IMR-90 (cell line): ENCODE data around the gene PI4KA. TPM values are rescaled to one million over a fixed set of nuclear protein-coding genes. Genes with fewer than 3 reads are reported as not detected.

Experiments
- ATAC-seq: fragments of 200-7000 bp; cut with Tn5 transposase; 2 replicates; pipeline ENCODE4 v1.9.1; 2020; ENCODE audit warnings: low read depth, mild to moderate bottlenecking, moderate library complexity
- BruUV-seq: library from RNA; stranded (reverse); fragments of 400-500 nt; replicated peaks from 2 replicates; lab custom pipeline; 2021; lab: Mats Ljungman, UMichigan
- CTCF ChIA-PET: fragments of 300-600 bp; formaldehyde crosslinking; extraction: SDS; loops from one replicate; lab custom pipeline; 2021; ENCODE audit warnings: antibody characterized with exemption; lab: Yijun Ruan, JAX
- POLR2A ChIA-PET: fragments of 300-600 bp; sonication (Branson Sonifier 250); formaldehyde crosslinking; loops from one replicate; lab custom pipeline; 2022; ENCODE audit warnings: antibody characterized with exemption; ENCODE audit not compliant: unreplicated experiment; lab: Charles Lee
- DNase-seq: peaks from one replicate; pipeline ENCODE4 v3.0.0; 2013
- H2AFZ ChIP-seq: replicated peaks from 2 replicates; pipeline ENCODE3; 2013; ENCODE audit warnings: low read length, mild to moderate bottlenecking; ENCODE audit not compliant: poor library complexity
- H2AK5ac ChIP-seq: 2 replicates; pipeline ENCODE4 v1.6.1; 2013; ENCODE audit warnings: low read depth, low read length, inconsistent platforms
- H2AK9ac ChIP-seq: replicated peaks from 2 replicates; pipeline ENCODE3; 2013; ENCODE audit warnings: mild to moderate bottlenecking, low read depth, low read length, moderate library complexity; ENCODE audit not compliant: poor library complexity
- H2BK120ac ChIP-seq: 2 replicates; pipeline ENCODE4 v1.6.1; 2013; ENCODE audit warnings: low read depth, low read length, inconsistent platforms
- H2BK15ac ChIP-seq: 3 replicates; pipeline ENCODE4 v1.6.1; 2013; ENCODE audit warnings: low read depth, low read length, inconsistent platforms
- H2BK20ac ChIP-seq: 2 replicates; pipeline ENCODE4 v1.6.1; 2013; ENCODE audit warnings: low read depth, mild to moderate bottlenecking, inconsistent platforms, low read length, moderate library complexity
- H2BK5ac ChIP-seq: 2 replicates; pipeline ENCODE4 v1.6.1; 2013; ENCODE audit warnings: mild to moderate bottlenecking, low read depth, low read length, inconsistent platforms; ENCODE audit not compliant: poor library complexity, severe bottlenecking
- H3K14ac ChIP-seq: replicated peaks from 2 replicates; pipeline ENCODE4 v1.6.1; 2013; ENCODE audit warnings: low read depth, low read length, inconsistent platforms
- H3K18ac ChIP-seq: 2 replicates; pipeline ENCODE4 v1.6.1; 2013; ENCODE audit warnings: low read depth, low read length, control low read depth
- H3K23ac ChIP-seq: 2 replicates; pipeline ENCODE4 v1.6.1; 2013; ENCODE audit warnings: low read depth, low read length, inconsistent platforms
- H3K27ac ChIP-seq: 2 replicates; pipeline ENCODE4 v1.5.1; 2013; ENCODE audit warnings: mild to moderate bottlenecking, control low read depth, low read length; ENCODE audit not compliant: insufficient read depth
- H3K27me3 ChIP-seq: 2 replicates; pipeline ENCODE4 v1.6.1; 2013; ENCODE audit warnings: low read length; ENCODE audit not compliant: control insufficient read depth, insufficient read depth
- H3K36me3 ChIP-seq: 2 replicates; pipeline ENCODE4 v1.6.1; 2013; ENCODE audit warnings: low read length, mixed read lengths; ENCODE audit not compliant: control insufficient read depth, insufficient read depth
- H3K4ac ChIP-seq: 2 replicates; pipeline ENCODE4 v1.6.1; 2013; ENCODE audit warnings: low read depth, low read length, inconsistent platforms
- H3K4me1 ChIP-seq: 2 replicates; pipeline ENCODE4 v1.6.1; 2013; ENCODE audit warnings: low read length, mixed read lengths; ENCODE audit not compliant: control insufficient read depth, insufficient read depth
- H3K4me2 ChIP-seq: 2 replicates; pipeline ENCODE4 v1.6.1; 2013; ENCODE audit warnings: low read depth, mild to moderate bottlenecking, control low read depth, low read length, moderate library complexity
- H3K4me3 ChIP-seq: 2 replicates; pipeline ENCODE4 v1.5.1; 2013; ENCODE audit warnings: low read depth, mild to moderate bottlenecking, control low read depth, low read length, moderate library complexity; ENCODE audit not compliant: insufficient read depth
- H3K56ac ChIP-seq: 2 replicates; pipeline ENCODE4 v1.6.1; 2013; ENCODE audit warnings: low read length, inconsistent platforms; ENCODE audit not compliant: insufficient read depth; ENCODE audit errors: extremely low read depth
- H3K79me1 ChIP-seq, 2 experiments: 2 replicates each; pipeline ENCODE4 v1.6.1; 2013; ENCODE audit warnings: low read length in 2 of 2, inconsistent platforms in 1 of 2, low read depth in 1 of 2
- H3K9ac ChIP-seq: 2 replicates; pipeline ENCODE4 v1.6.1; 2013; ENCODE audit warnings: low read depth, low read length, control low read depth
- H3K9me1 ChIP-seq: 2 replicates; pipeline ENCODE4 v1.6.1; 2013; ENCODE audit warnings: low read length, inconsistent platforms; ENCODE audit not compliant: insufficient read depth
- H3K9me3 ChIP-seq: 2 replicates; pipeline ENCODE4 v1.6.1; 2013; ENCODE audit warnings: low read length; ENCODE audit not compliant: control insufficient read depth, insufficient read depth
- H4K20me1 ChIP-seq: 2 replicates; pipeline ENCODE4 v1.6.1; 2013; ENCODE audit warnings: low read length, inconsistent platforms; ENCODE audit not compliant: insufficient read depth
- H4K5ac ChIP-seq: 2 replicates; pipeline ENCODE4 v1.6.1; 2013; ENCODE audit warnings: mild to moderate bottlenecking, low read depth, low read length, control low read depth
- H4K8ac ChIP-seq, 2 experiments: 2 replicates each; pipeline ENCODE4 v1.6.1; 2013; ENCODE audit warnings: low read depth in 2 of 2, low read length in 2 of 2, control low read depth in 1 of 2, inconsistent platforms in 1 of 2
- H4K91ac ChIP-seq: 2 replicates; pipeline ENCODE4 v1.6.1; 2013; ENCODE audit warnings: low read depth, low read length, inconsistent platforms; ENCODE audit not compliant: insufficient read depth
- CEBPB ChIP-seq: IDR thresholded peaks from 2 replicates; pipeline ENCODE4 v1.6.1; 2012; ENCODE audit warnings: low read depth, low read length, improper control_type of control experiment
- CTCF ChIP-seq: conservative IDR thresholded peaks from 2 replicates; pipeline ENCODE4 v1.5.1; 2012; ENCODE audit warnings: mild to moderate bottlenecking, low read depth, low read length, improper control_type of control experiment
- MAFK ChIP-seq: IDR thresholded peaks from 2 replicates; pipeline ENCODE4 v1.6.1; 2012; ENCODE audit warnings: low read depth, low read length, improper control_type of control experiment
- MAZ ChIP-seq: IDR thresholded peaks from 2 replicates; pipeline ENCODE4 v1.6.1; 2012; ENCODE audit warnings: low read depth, mild to moderate bottlenecking, low read length, improper control_type of control experiment, moderate library complexity, borderline replicate concordance
- MXI1 ChIP-seq: IDR thresholded peaks from 2 replicates; pipeline ENCODE4 v1.6.1; 2012; ENCODE audit warnings: low read depth, mild to moderate bottlenecking, low read length, moderate library complexity, borderline replicate concordance
- NFE2L2 ChIP-seq: fragments of 150-350 bp; IDR thresholded peaks from 2 replicates; pipeline ENCODE4 v1.6.1; 2016; ENCODE audit warnings: low read depth, mild to moderate bottlenecking, low read length
- POLR2A ChIP-seq: IDR thresholded peaks from 2 replicates; pipeline ENCODE4 v1.6.1; 2012; ENCODE audit warnings: mild to moderate bottlenecking, low read depth, low read length
- SMC3 ChIP-seq: fragments of 150-350 bp; IDR thresholded peaks from 2 replicates; pipeline ENCODE4 v1.6.1; 2016; ENCODE audit warnings: low read depth, mild to moderate bottlenecking, antibody characterized with exemption, low read length, moderate library complexity
- USF2 ChIP-seq: fragments of 150-350 bp; IDR thresholded peaks from 2 replicates; pipeline ENCODE4 v1.6.1; 2017; ENCODE audit warnings: mild to moderate bottlenecking, antibody characterized with exemption, low read length, low read depth
- WGBS, 2 experiments: methylation state at CpG; one replicate each; pipeline versions ENCODE4 v1.1.5 to v1.1.7; 2013; ENCODE audit warnings: missing lambda C conversion rate in 2 of 2; ENCODE audit not compliant: insufficient read length in 1 of 2; ENCODE audit errors: extremely low coverage in 2 of 2; 5-methylcytosine and 5-hydroxymethylcytosine counted together
- dilution Hi-C: fragments of 300-500 bp; cut with HindIII; formaldehyde crosslinking; loops from one replicate; pipeline ENCODE4 v1.14.3; 2018; ENCODE audit warnings: low sequenced_read_pairs; ENCODE audit not compliant: unreplicated experiment
- in situ Hi-C: fragments of 300-500 bp; cut with MboI; formaldehyde crosslinking; loops from 3 replicates; pipeline ENCODE4 v1.14.3; 2019; ENCODE audit warnings: low sequenced_read_pairs, inconsistent platforms, mixed read lengths
- intact Hi-C: fragments of 100-400 bp; cut with micrococcal nuclease; formaldehyde crosslinking; loops from 2 replicates; pipeline ENCODE4 v1.10.0; 2022
- polyA plus RNA-seq, 3 experiments: library from polyadenylated mRNA; depleted of rRNA; stranded (reverse); fragments of >200 nt; gene quantifications; 2 replicates each; pipeline ENCODE4 v1.2.3, GENCODE V29; 2012; ENCODE audit warnings: low replicate concordance in 1 of 3
- total RNA-seq: library from RNA; depleted of rRNA; stranded (reverse); fragments of >200 nt; gene quantifications from 2 replicates; pipeline ENCODE4 v1.2.3, GENCODE V29; 2012

Gene PI4KA
- total and polyA plus RNA-seq, 2 of the 4 experiments (the other 2 are of a cell fraction) = 16.8 to 35.5 TPM

- TF ChIP-seq SMC3 = peak; percentile 11; the same call in 1 of the 2 replicates
Observed at GRCh38 chr22:20807315-20807752, 51.3 kb downstream of the PI4KA start (continued).

GRCh38 chr22:20805972-20806471, 52.6 kb downstream of the PI4KA start:
- peak; percentile 10 for DNase-seq
- ChIA-PET CTCF (no interaction called here), POLR2A (no interaction called here)
- Histone ChIP-seq H3K4me1 (peaks cover 7% of the 10 kb centered on the region), H2AFZ (peak overlapping the region; percentile 54), H3K14ac (peak overlapping the region; percentile 96; the same call in 1 of the 2 replicates), H4K5ac (no peak overlapping the region; the same call in 1 of the 2 replicates), H3K27me3 (no peaks in the 10 kb centered on the region), H4K91ac (peak overlapping the region; percentile 79), H2BK15ac (peak overlapping the region; percentile 97; the same call in 1 of the 3 replicates), H3K4me2 (no peak overlapping the region), H3K18ac (0 out of 2 replicates have a peak overlapping the region, but pooled peaks have one; percentile 6), H3K9me3 (no peaks in the 10 kb centered on the region), H2AK5ac (peak overlapping the region; percentile 89), H3K56ac (no peak overlapping the region), H2BK120ac (peak overlapping the region; percentile 99), H3K23ac (no peak overlapping the region), H2BK20ac (peak overlapping the region; percentile 98), H3K4ac (peak overlapping the region; percentile 99), H4K8ac (peak overlapping the region in 1 of 2 experiments; percentile 96; a peak in 3 of 4 replicates), H2AK9ac (peak overlapping the region; percentile 80), H3K36me3 (peaks cover 44% of the 10 kb centered on the region), H3K9ac (no peak overlapping the region), H3K4me3 (no peak overlapping the region), H4K20me1 (no peaks in the 10 kb centered on the region), H3K79me1 (peaks cover 5 to 33% of the 10 kb centered on the region in 2 experiments; a peak in 3 of 4 replicates), H2BK5ac (peak overlapping the region; percentile 97), H3K9me1 (peaks cover 11% of the 10 kb centered on the region), H3K27ac (peak overlapping the region; percentile 57; the same call in 1 of the 2 replicates)
- no CpG with 5 or more reads among the region's 3 CpGs for WGBS, 2 experiments
- in situ Hi-C loops = loop anchor here (5.0 kb wide), 1 partner anchor 41 kb away; no protein-coding TSS in a partner anchor
- BruUV-seq = no TSS peak
- dilution Hi-C loops = no loop called here
- TF ChIP-seq NFE2L2 (no peak), MAZ (no peak), CEBPB (no peak), SMC3 (no peak), CTCF (no peak), POLR2A (no peak), MXI1 (no peak), USF2 (no peak), MAFK (no peak)
- peak; percentile 7; the same call in 1 of the 2 replicates for ATAC-seq
- intact Hi-C loops = loop anchor here (5.0 to 10.0 kb wide), 3 partner anchors 46 to 149 kb away; partner anchors contain the start of gene CRKL
